Activated CD8-positive, alpha-beta memory T cell treated with anti-CD3 and anti-CD28 coated beads for 48 hours (primary cell): ENCODE data around the gene WDR27.
"Not testable (repeated sequence)": the region's sequence is repeated elsewhere in the genome, so short reads cannot be mapped to it uniquely, and the experiment has no call there.

Experiments used
- DNase-seq, 3 experiments: peaks; one replicate each; pipeline ENCODE4 v3.0.0-alpha.2; 2020; ENCODE audit warnings: low read depth in 2 of 3, low spot score in 2 of 3

WDR27 gene

GRCh38 chr6:169618526-169619490 lies 83.0 kb downstream of the WDR27 start:
- DNase-seq: no peak

DNA sequence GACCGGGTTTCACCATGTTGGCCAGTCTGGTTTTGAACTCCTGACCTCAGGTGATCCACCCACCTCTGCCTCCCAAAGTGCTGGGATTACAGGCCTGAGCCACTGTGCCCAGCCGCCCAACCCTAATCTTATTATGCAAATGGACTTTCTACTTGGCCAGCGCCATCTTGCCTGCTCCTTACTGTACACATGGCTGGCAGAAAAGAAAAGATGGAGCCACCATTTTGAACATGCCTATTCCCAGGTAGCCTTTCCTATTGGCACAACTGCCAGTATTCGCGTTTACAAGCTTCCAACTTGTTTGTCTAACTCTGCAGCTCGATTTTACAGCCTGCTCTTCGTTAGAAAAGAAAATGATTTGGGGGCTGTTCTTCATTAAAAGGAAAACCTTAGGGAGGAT lies 84.3 kb downstream of the WDR27 start:
- no peak for DNase-seq

DNA sequence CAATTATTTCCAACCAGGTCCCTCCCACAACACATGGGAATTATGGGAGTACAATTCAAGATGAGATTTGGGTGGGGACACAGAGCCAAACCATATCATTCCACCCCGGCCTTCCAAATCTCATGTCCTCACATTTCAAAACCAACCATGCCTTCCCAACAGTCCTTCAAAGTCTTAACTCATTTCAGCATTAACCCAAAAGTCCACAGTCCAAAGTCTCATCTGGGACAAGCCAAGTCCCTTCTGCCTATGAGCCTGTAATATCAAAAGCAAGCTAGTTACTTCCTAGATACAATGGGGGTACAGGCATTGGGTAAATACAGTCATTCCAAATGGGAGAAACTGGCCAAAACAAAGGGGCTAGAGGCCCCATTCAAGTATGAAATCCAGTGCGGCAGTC lies 93.2 kb downstream of the WDR27 start:
- DNase-seq: not testable (repeated sequence)

- no peak for DNase-seq
Observed at GRCh38 chr6:169604076-169604475, 97.8 kb downstream of the WDR27 start.

DNA sequence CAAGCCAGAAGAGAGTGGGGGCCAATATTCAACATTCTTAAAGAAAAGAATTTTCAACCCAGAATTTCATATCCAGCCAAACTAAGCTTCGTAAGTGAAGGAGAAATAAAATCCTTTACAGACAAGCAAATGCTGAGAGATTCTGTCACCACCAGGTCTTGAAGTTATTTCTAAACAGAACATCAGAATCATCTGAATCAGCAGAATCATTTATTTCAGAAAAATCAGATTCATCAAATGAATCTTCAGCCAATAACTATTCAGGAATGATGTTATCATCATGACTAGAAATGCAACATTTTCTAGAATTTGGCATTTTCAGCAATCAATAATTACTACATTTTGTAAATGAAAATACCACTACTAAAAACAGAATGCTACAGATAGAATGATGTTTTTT lies 100.7 kb downstream of the WDR27 start:
- DNase-seq: not testable (repeated sequence)

DNA sequence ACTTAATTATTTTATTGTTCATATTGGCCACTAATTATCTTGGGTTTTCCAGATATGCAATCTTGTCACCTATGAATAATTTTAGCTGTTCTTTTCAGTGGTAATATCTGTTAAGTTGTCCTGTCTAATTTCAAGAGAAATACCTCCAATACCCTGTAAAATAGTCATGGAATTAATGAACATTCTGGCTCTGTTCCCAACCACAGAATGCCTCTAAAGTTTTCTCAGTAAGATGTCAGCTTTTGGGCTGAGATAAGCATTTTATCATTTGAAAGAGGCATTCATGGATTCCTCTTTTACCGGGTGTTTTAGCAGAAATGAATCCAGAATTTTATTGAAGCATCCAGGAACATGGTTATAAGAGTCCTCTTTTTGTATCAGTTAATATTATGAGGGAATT lies 109.3 kb downstream of the WDR27 start:
- no peak for DNase-seq

DNA sequence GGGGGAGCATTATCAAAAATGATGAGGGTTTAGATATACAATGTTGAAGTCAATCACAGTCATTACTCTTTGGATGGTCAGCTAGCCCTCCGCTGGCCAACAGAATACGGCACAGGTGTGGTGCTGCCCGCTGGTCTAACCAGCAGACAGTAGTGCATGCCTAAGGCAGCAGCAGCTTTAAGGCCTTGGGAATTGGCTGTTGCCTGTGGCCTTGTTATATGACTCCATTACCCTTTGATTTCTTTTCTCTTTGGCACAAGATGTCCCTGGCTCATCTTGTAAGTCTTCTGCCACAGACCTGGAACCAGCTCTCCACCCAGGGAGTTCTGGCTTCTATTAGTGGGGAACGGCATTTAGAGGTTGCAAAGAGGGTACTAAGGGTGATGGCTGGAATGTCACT lies 110.2 kb downstream of the WDR27 start:
- no peak for DNase-seq

DNA sequence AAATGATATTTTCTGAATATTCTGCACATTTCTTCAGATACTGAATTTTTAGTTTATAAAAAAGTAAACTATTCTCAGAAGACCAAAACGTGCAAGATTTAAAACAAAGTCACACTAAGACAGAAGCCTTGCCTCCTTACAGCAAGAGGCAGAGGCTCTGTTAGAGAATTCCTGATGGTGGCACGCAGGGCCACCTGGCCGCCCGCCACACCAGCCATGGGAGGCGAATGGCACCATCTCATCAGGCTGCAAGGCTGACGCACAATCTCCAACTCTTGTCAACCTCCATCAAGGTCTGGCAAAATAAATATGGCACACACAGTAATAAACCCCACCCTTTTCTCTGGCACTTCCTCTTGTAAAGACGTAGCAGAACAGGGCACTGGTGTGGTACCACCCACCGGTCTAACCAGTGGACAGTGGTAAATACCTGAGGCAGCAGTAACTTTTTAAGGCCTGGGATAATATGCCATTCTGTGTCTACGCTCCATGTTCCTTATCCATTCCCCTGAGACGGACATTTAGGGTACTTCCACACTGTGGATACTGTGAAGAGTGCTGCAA lies 111.4 kb downstream of the WDR27 start:
- DNase-seq: no peak

- DNase-seq: no peak
Observed at GRCh38 chr6:169589699-169590257, 112.1 kb downstream of the WDR27 start.

GRCh38 chr6:169589293-169589692 lies 112.5 kb downstream of the WDR27 start:
- DNase-seq: no peak

DNA sequence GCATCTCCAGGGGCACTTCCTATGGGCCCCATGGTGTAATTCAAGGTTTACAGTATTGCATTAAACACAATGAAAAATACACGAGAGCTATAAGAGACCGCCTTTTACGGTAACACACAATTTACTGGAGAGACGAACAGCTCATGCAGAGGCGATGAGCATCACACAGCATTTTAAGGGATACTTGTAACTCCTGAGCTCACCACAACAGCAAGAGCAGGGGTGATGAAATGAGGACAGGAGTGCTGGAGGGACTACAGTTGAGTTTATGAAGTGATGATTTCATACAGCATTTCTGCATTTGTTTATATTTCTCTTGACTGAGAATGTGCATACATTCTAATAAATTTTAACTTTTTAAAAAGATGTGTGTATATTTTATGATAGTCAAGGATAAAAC lies 113.9 kb downstream of the WDR27 start:
- no peak for DNase-seq

DNA sequence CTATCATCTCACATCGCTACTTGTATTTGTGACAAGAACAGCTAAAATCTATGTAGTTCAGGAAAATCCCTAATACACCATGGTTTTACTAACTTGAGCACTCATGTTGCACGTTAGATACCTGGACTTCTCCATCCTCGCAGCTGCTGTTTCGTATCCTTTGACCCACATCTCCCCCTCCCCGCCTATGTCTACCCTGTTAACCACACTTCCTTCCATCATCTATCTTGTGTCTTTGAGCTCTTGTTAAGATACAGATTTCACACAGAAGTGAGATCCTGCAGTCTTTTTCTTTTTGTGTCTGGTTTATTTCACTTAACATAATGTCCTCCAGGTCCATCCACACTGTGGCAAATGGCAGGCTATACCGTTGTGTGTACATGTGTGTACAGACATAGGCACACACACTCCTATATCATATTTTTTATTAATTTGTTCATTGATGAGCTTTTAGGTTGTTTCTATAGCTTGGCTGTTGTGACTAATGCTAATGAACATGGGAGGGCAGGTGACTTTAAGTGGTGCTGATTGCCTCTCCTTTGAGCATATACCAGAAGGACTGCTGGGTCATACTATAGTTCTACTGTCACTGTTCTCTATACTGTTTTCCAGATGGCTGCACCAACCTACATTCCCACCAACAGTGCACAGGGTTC lies 117.8 kb downstream of the WDR27 start:
- DNase-seq: no peak

DNA sequence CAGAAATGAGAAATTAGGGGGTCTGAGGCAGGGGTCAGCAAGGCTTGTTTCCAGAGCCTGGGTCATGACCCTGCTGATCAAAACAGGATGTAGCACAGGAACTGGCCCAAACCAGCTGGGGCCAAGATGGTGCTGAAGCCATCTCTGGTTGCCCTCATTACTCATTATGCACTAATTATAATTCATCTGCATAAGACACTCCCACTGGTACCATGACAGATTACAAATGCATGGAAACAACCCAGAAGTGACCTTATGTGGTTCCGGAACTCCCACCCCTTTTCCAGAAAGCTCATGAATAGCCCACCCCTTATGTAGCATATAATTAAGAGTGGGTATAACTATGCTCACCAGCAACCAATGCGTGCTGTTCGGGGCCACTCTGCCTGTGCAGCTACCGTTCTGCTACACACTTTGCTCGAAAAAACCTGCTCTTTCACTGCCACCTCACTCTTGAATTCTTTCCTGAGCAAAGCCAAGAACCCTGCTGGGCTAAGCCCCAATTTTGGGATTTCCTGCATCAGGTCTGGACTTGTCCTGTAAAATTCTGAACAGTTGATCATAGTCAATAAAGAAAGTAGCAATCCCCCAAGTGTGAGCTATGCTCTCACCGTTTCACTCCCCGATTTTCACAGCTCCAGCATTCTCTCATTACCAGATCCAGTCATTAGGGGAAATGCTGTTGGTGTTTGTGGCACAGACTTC lies 122.3 kb downstream of the WDR27 start:
- DNase-seq: no peak

GRCh38 chr6:169577974-169578373 lies 123.9 kb downstream of the WDR27 start:
- no peak for DNase-seq

DNA sequence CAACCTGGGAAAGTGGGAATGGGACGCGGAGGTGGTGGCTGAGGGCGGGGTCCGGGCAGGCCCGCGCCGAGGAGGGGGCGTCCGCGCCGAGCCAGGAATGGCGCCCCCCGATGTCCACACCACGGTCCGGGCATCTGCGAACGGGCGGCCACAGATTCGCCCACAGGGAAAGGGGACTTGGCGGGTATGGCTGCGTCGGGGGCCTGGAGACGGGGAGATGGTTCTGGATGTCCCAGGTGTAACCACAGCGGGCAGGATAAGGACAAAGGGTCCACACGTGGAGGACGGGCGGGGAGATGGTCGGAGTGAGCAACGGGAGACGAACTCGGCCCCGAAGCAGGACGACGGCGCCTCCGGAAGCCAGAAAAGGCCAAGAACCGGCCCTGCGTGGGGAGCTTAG lies 124.6 kb downstream of the WDR27 start:
- no peak for DNase-seq

DNA sequence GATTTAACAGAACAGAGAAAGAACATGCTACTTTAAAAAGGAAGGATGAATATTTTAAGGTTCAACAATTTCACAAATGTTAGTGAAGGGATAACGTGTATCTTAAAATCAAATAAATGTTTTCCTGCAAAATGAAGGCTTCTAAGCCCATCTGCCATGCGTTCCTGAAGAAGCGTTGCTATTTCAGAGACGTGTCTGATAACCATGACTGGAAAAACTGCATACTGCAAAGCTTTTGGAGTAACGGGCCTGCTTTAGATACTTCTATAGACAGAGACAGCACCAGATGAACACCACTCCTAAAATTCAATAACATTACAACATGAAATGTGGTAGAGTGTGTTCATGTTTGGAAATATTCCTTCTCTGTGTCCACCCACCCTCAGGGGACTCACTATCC lies 126.0 kb downstream of the WDR27 start:
- no peak for DNase-seq

DNA sequence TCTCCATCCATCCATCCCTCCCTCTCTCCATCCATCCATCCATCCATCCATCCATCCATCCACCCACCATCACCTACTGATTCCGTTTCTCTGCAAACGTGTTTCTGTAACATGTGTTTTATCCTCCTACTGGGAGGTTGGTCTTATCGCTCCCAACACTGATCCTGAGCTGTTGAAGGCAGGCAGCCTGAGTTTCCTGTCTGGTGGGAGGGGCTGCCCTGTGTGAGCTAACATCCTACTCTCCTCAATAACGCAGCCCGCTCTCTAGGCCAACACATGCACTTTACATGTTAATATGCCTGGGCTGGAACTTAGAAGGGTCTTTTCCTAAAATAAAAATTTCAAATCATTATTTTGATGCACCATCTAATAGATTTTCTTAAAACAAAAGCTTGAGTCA lies 126.5 kb downstream of the WDR27 start:
- DNase-seq: no peak

DNA sequence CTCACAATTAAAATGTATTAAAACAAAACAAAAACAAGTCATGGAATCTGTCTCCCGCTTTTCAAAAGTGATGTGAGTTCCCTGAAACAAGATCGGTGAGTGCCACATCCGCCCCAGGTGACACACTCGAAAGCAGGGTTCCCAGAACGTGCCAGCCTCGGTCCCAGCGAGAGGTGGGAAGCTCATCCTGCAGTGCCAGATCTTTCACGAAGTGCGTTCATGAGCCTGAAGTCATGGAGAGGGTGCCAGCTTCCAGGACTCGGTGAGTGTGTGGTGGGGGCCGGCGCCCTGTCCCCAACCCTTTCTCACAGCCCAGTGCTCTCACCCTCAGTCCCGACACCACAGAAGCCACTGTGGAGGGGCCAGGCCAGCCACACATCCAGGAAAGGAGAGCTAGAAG lies 127.4 kb downstream of the WDR27 start:
- DNase-seq: no peak

DNA sequence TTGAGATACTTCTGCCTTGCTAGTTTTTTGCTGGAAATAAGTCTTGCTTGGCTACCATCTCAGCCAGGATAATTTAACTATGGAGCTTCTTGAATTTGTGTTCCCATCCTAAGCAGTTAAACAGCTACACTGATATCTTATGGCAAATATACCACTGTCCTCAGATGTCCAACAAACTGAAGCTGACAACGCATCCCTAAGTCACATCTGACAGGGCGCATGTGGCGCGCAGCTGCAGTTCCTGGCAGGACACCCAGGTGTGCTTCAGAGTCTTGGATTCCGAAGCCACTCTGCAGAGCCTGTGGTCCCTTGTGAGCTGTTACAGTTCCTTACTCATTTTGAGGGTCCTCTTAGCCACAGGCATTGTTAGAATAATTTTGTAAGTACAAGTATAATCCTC lies 127.9 kb downstream of the WDR27 start:
- no peak for DNase-seq

DNA sequence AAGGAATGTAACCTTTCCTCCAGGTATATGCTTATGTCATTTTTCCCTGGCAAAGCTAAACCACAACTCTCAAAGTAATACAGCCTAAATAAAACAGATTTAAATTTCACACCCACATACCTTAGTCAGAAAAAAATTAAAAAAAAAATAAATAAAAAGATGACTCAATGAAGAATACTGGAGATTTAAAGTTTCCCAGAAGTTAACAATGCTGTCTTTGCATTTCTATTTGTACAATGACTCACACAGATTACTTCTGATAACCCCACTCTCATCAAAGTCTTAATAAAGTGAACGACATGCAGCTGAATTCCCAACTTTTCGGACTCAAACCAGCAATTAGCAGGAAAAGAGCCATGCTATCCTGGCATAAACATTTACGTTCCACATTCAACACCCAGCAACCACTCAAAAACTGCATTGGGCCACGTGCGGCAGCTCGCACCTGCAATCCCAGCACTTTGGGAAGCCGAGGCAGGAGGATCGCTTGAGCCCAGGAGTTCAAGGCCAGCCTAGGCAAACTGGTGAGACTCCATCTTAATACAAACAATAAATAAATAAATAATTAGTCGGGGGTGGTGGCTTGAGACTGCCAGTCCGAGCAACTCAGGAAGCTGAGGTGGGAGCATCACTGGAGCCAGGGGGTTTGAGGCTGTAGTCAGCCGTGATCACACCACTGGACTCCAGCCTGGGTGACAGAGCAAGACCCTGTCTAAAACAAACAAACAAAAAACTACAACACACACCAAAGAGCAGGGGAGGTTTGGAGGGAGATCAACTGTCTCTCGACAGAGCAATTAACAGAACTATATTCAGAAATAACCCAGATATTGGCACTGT lies 130.5 kb downstream of the WDR27 start:
- DNase-seq: no peak
